Epithelial cell of esophagus (primary cell): Measurements from ENCODE around the gene H2BK1.

Experiments
- DNase-seq: peaks from one replicate; pipeline ENCODE4 v3.0.0; 2010; ENCODE audit warnings: low read depth
- H3K4me3 ChIP-seq: 2 replicates; pipeline ENCODE4 v1.5.1; 2011; ENCODE audit warnings: mild to moderate bottlenecking, low read length, control low read depth
- CTCF ChIP-seq: IDR thresholded peaks from 2 replicates; pipeline ENCODE4 v1.5.1; 2011; ENCODE audit warnings: low read depth, mild to moderate bottlenecking, low read length, control low read depth, inconsistent platforms; ENCODE audit not compliant: insufficient read depth; ENCODE audit errors: missing control alignments

Gene H2BK1

DNA sequence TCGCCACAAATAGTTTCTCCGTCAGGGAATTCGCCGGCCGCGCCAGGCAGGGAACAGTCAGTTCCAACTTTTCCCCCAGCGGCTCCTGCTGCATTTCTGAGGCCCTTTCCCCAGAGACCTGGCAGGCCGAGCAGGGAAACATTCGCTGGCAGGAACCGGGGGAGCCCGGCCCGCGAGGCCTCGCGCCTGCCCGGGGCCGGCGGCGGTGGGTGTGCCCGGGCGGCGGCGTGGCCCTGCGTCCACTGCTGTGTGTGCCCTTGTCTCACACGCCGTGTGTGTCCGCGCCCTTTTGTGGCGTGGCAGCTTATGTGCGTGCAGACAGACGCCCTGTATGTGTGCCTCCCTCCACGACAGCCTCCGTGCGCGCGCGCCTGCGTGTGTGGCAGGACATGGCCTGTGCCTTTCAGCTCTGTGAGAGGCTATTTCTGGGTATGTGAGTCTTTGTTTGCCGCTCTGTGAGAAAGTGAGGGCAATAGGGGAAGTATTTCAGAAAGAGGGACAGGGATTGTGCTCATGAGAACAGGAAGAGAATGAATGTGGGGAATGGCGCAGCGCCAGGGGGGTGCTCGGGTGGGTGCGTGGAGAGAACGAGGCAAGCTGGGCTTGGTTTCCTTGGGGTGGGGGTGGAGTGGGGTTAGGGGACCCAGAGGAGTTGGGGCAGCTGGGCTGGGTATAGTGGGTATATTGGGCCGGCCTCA, 38.9 kb upstream of the H2BK1 start:
- peak; percentile 42 for DNase-seq
- no peak for TF ChIP-seq CTCF
- H3K4me3 ChIP-seq: peak overlapping the region; percentile 21

DNA sequence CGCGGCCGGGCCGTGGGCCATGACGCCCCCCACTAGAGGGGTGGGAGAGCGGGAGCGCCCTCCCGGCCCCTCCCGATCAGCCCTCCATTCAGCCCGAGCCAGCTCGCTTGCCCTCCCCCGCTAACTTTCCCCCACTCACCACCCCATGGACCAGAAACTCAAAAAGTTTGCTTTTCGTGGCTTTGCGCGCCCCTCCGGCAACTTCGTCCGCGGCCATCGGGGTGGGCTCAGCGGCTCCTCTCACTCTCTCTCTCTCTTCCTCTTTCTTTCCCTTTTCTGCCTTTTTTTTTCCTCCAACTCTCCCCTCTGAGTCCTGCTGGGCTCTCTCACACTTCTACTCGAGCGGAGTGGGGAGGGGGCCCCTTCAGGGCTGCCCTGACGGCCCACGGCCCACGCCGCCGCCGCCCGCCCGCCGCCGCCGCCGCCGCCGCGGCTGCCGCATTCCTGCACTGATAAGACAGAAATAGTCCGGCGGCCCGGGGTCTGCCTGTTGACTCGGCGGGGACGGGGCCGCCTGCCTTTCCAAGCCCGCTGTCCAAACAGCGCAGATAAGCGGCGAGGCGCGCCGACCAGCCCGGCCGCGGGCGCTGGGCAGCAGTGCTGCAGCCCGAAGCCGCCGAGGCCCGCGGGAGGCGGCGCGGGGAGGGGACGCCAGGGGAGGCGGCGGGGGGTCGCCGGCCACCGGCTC, 38.2 kb upstream of the H2BK1 start, which contains the start of gene SMARCD3:
TSS of gene SMARCD3 (minus strand) at position 349 of the 688 bp plus-strand sequence. CDS start at position 217, 132 bp downstream.
- H3K4me3 ChIP-seq: peak within 1 kb of the TSS; percentile 54

DNA sequence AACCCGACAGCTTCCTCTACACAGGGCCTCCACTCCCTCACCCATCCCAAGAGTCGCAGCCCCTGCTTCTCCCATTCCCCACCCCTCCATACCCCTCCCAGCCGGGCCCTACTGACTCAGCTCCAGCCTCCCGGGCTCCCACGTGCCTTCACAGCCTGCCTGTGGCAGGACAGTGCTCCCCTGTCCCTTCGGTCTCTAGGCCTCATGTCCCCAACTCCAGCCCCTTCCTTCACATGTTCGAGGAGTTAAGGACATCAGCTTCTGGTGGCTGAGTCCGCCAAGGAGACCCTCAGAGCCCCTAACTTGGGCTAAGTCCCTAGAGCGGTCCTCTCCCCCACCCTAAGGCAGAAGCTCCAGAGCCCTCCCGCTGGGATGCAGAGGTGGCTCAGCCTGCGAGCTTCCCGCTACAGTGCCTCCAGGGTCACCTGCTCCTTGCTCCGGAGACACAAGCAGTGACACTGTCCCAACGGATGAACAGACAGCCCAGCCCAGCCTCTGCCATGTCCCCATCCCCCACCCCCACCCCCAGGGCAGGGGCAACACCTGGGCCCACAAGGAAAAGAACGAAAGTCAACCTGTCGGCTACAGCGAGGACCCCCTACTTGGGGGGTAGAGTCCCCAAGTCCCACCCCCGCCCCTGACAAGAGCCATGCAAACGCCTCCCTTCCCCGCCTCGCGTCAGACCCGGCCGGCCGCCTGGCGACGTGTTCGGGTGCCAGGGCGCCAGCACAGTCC, 37.5 kb upstream of the H2BK1 start:
- no peak for TF ChIP-seq CTCF
- H3K4me3 ChIP-seq: peak overlapping the region; percentile 54
- no peak for DNase-seq

More for the DNA sequence above, 38.2 kb upstream of the H2BK1 start, which contains the start of gene SMARCD3:
- no peak for TF ChIP-seq CTCF
- peak; percentile 47 for DNase-seq

DNA sequence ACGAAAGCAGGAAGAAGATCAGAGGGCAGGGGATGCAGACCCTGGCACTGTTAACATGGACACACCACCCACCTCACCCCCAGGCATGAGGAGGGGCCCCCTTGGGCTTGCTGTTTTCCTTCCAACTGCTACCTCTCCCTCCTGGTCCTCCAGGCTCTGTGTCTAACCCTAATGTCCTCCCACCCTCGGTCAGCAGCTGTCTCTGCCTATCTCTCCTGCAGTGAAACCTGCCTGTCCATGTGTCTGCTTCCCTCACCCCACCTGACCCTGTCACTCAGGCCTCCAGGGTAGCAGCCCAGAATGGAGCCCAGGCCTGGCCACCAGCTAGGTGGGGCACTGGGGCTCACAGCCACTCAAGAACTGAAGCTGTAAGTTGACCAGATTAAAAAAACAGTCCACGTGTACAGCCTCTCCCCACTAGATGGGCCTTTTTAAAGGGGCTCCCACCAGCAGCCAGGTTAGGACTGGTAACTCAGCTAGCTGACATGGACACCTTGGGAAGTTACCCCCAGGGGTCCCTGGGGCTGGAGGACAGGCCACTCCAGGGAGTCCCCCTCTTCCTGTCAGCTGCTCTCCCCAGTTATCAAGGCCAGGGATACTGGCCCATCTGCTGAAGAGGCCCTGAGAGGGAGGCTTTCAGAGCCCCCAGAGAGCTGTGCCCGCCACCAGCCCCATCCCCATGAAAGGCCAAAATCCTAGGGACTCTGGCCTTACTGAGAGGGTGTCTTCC, 36.7 kb upstream of the H2BK1 start:
- no peak for DNase-seq
- H3K4me3 ChIP-seq: no peak overlapping the region
- TF ChIP-seq CTCF: no peak

GRCh38 chr7:151246102-151246850, 36.0 kb upstream of the H2BK1 start:
- no peak overlapping the region for H3K4me3 ChIP-seq

More at GRCh38 chr7:151246102-151246850, 36.0 kb upstream of the H2BK1 start:
- no peak for TF ChIP-seq CTCF
- DNase-seq: no peak
